ENCODE measurements around the gene MYLK.
"Not testable (repeated sequence)": the region's sequence is repeated elsewhere in the genome, so short reads cannot be mapped to it uniquely, and the experiment has no call there.

MYLK gene

GRCh38 chr3:123721095-123721689 is 162.9 kb downstream of the MYLK start:
- not testable (repeated sequence) for DNase-seq (ENCODE audit: low spot score)

GRCh38 chr3:123720638-123721037 is 163.5 kb downstream of the MYLK start:
- no peak for DNase-seq (ENCODE audit: low spot score)

DNA sequence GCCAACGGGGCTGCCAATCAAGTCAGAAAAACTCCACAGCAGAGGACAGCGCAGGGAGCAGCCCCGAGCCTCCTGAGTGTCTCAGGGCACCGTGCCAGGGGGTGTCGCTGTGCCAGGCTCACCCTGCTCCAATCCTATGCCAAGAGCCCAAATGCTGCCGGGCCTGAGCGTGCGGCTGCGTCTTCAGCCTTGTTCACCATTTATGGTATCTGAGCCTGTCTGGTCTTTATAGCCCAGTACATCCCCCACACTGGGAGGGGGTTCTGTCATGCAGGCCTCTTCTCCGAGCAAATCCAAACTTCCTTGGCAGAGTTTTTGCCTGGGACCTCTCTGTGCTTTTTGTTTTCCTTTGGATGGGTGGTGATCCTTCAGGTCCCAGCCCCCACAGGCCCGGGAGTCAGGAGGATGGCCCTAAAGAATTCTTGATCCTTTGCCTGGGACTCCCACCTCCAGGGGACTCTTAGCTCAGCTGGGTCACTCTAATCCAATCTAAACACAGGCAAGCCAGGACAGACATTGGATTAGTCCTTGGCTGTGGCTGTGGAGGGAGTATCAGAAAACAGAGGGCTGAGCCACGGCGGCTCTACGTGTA is 164.2 kb downstream of the MYLK start:
- no peak for DNase-seq (ENCODE audit: low spot score)

GRCh38 chr3:123719061-123719756 is 164.9 kb downstream of the MYLK start:
- peak; percentile 20 for DNase-seq (ENCODE audit: low spot score)

- DNase-seq (ENCODE audit: low spot score): no peak
These were observed 166.0 kb downstream of the MYLK start for GRCh38 chr3:123718108-123718507.

GRCh38 chr3:123717451-123717850 is 166.7 kb downstream of the MYLK start:
- not testable (repeated sequence) for DNase-seq (ENCODE audit: low spot score)

GRCh38 chr3:123716411-123716810 is 167.7 kb downstream of the MYLK start:
- no peak for DNase-seq (ENCODE audit: low spot score)

DNA sequence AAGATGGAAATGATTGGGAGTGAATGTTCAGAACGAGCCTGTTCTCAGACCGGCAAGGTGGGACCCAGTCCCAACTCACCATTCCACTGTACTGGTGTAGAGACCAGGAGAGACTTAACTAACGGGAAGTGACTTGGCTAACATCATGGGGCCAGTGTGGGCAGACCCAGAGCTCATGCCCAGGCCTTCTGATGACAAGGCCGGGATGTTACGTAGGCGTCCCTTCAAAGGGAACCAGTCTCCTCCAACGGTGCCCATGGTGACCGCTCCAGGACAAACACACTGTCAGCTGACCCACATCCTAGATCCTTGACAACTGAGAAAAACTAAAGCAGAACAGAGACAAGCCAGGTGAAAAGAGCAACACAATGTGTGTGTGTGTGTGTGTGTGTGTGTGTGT is 170.9 kb downstream of the MYLK start:
- no peak for DNase-seq (ENCODE audit: low spot score)

DNA sequence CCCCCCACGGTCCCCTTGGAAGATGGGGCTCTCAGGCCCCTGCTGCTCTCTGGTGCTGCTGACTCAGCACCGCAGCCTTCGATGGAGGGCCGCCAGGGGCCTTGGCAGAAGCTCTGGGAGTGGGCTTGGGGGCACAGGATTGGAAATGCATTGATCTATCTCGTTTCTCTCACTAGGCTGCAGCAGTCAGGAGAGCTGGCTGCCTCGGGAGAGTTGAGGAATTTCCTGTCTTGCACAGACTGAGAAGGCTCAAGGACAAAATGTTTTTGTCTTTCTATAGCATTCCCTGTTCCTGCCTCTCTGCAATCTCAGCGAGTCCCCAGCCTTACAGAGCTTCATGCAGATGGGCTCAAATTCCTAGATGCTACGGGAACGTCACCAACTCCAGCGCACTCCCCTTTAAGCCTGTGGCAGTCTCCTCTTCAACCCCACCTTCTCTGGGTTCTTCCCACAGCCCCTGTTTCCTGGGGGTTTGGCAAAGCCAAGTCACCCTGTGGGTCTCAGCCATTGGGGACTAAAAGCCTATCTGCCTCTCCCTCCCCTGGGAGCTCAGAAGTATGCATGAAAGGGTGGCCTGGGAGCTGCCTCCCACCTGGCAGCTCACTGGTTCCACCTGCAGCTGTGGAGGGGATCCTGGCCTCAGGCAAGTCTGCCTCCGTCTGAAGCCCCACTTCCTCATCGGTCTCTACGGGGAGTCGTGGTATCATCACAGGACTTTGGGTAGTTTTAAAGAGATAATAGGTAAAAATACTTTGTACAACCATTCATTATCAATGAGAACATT is 171.9 kb downstream of the MYLK start:
- no peak for DNase-seq (ENCODE audit: low spot score)

GRCh38 chr3:123711356-123711755 is 172.8 kb downstream of the MYLK start:
- no peak for DNase-seq (ENCODE audit: low spot score)

GRCh38 chr3:123708531-123708930 is 175.6 kb downstream of the MYLK start:
- no peak for DNase-seq (ENCODE audit: low spot score)

GRCh38 chr3:123707641-123708040 is 176.5 kb downstream of the MYLK start:
- DNase-seq (ENCODE audit: low spot score): not testable (repeated sequence)

DNA sequence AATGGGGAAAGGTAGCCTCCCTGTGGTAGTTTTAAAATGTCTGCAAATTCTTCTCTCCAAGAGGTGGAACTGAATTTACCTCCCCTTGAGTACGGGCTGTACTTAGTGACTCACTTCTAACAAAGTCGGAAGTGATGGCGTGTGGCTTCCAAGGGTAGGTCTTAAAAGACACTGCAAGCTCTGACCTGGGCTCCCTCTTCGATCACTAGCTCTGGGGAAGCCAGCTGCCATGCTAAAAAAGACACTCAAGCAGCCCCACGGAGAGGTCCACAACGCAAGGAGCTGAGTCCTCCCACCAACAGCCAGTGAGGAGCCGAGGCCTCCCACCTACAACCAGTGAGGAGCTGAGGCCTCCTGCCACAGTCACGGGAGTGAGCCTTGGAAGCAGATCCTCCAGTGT is 177.3 kb downstream of the MYLK start:
- DNase-seq (ENCODE audit: low spot score): no peak

DNA sequence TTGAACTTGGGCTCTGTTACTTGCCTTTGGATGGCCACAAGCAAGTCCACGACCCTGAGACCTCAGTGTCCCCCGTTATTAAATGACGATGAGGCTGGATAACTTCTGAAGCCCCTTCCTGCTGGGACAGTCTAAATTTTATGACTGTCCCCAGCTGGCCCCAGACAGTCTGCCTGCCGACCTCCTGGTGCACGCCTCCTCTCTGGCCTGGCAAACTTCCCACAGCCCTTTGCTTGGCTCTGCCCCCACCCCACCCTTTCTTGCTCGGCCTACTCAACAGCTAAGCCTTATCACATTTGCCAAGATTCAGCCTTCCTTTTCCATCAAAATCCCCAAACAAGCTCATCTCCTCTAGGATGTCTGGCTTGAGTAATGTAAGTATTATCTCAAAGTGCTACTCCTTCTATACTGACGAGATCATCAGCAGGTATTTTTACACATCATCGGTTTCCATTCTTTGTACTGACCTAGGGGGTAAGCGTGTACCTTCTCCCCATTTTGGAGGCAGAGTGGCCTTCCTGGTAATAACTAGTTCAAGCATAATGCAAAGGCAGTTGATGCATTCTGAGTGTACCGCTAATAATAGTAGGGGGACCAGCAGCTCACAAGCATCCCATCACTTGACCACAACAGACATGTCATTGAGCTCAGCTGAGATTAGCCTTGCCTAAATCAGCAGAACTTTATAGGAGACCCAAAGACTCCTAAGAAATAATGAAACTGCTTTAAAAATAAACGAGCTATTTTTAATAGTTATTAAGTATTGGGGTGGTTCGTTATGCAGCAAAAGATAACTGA is 178.4 kb downstream of the MYLK start:
- DNase-seq (ENCODE audit: low spot score): no peak

- not testable (repeated sequence) for DNase-seq (ENCODE audit: low spot score)
These were observed 180.5 kb downstream of the MYLK start for GRCh38 chr3:123703663-123704062.

- no peak for DNase-seq (ENCODE audit: low spot score)
These were observed 181.4 kb downstream of the MYLK start for GRCh38 chr3:123702720-123703119.

DNA sequence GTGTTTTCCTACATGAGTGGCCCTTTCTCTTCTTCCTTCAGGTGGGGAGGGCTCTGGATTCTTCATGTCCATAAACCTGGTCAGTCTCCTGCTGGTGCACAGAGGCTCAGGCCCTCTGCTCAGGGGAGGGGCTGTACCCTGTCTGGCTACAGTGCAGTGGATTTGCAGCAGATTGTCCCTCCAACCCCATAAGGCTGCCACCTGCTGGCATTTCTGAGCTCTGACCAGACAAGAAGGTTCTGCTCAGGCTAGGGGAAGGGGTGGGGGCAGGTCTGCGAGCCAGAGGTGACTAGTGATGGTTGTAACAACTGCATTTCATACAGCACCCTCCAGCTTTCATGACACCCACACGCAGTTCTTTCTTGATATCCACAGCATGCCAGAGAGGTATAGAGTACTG is 182.1 kb downstream of the MYLK start:
- not testable (repeated sequence) for DNase-seq (ENCODE audit: low spot score)

GRCh38 chr3:123700791-123701722 is 183.1 kb downstream of the MYLK start:
- DNase-seq (ENCODE audit: low spot score): no peak

- no peak for DNase-seq (ENCODE audit: low spot score)
These were observed 185.3 kb downstream of the MYLK start for GRCh38 chr3:123698813-123699212.

- DNase-seq (ENCODE audit: low spot score): no peak
These were observed 187.3 kb downstream of the MYLK start for GRCh38 chr3:123696808-123697207.

Data from germinal center (tissue), 1 donor.